Neural cell (in vitro differentiated cells): ENCODE measurements around the gene SH3TC1. TPM values are rescaled to one million over a fixed set of nuclear protein-coding genes. Genes with fewer than 3 reads are reported as not detected.

ENCODE experiments used
- H2AFZ ChIP-seq: fragments of 200-600, 300-800 bp; sonication (generic), shearing (Covaris generic); 2 replicates; pipeline ENCODE4 v1.6.0; 2014; ENCODE audit warnings: low read depth, mild to moderate bottlenecking, antibody characterized with exemption, low read length, moderate library complexity
- H3F3A ChIP-seq: fragments of 200-600 bp; shearing (Covaris generic); 2 replicates; pipeline ENCODE4 v1.6.1; 2016; ENCODE audit warnings: mild to moderate bottlenecking, moderate library complexity, mixed read lengths, antibody characterized with exemption, low read length; ENCODE audit not compliant: insufficient read depth, poor library complexity, severe bottlenecking
- H3K27ac ChIP-seq: fragments of 200-600, 300-800 bp; sonication (generic), shearing (Covaris generic); 2 replicates; pipeline ENCODE4 v1.5.1; 2014; ENCODE audit warnings: mild to moderate bottlenecking, low read length, moderate library complexity
- H3K27me3 ChIP-seq: fragments of 300-800, 200-600 bp; sonication (generic), shearing (Covaris generic); 2 replicates; pipeline ENCODE4 v1.6.0; 2014; ENCODE audit warnings: mild to moderate bottlenecking, low read depth, low read length, moderate library complexity; ENCODE audit not compliant: insufficient read depth
- H3K36me3 ChIP-seq: fragments of 300-800, 200-600 bp; sonication (generic), shearing (Covaris generic); 2 replicates; pipeline ENCODE4 v1.5.1; 2014; ENCODE audit warnings: mild to moderate bottlenecking, antibody characterized with exemption, low read length, moderate library complexity; ENCODE audit not compliant: insufficient read depth
- H3K4me2 ChIP-seq: fragments of 300-800, 200-600 bp; sonication (generic), shearing (Covaris generic); 2 replicates; pipeline ENCODE4 v1.6.0; 2014; ENCODE audit warnings: mild to moderate bottlenecking, low read length
- H3K4me3 ChIP-seq: fragments of 300-800, 200-600 bp; sonication (generic), shearing (Covaris generic); 2 replicates; pipeline ENCODE4 v1.5.1; 2014; ENCODE audit warnings: mild to moderate bottlenecking, low read length, moderate library complexity
- H3K79me2 ChIP-seq: fragments of 200-600 bp; shearing (Covaris generic); replicated peaks from 2 replicates; pipeline ENCODE4 v1.6.0; 2014; ENCODE audit warnings: mild to moderate bottlenecking, low read length, moderate library complexity; ENCODE audit not compliant: insufficient read depth
- H3K9ac ChIP-seq: fragments of 300-800, 200-600 bp; sonication (generic), shearing (Covaris generic); 2 replicates; pipeline ENCODE4 v1.6.1; 2016; ENCODE audit warnings: mild to moderate bottlenecking, low read length, mixed read lengths
- H3K9me2 ChIP-seq: fragments of 200-600 bp; shearing (Covaris generic); 2 replicates; pipeline ENCODE4 v1.6.1; 2016; ENCODE audit warnings: mild to moderate bottlenecking, low read length, mixed read lengths; ENCODE audit not compliant: insufficient read depth
- H3K9me3 ChIP-seq: fragments of 200-600, 300-800 bp; sonication (generic), shearing (Covaris generic); 2 replicates; pipeline ENCODE4 v1.6.1; 2016; ENCODE audit warnings: mild to moderate bottlenecking, mixed run types, low read length, moderate library complexity, mixed read lengths
- H4K20me1 ChIP-seq: fragments of 200-600 bp; shearing (Covaris generic); 2 replicates; pipeline ENCODE4 v1.6.1; 2016; ENCODE audit warnings: mild to moderate bottlenecking, mixed run types; ENCODE audit not compliant: insufficient read depth
- EP300 ChIP-seq: fragments of 450-650 bp; conservative IDR thresholded peaks from 2 replicates; pipeline ENCODE4 v1.6.1; 2014; ENCODE audit warnings: antibody characterized with exemption, mild to moderate bottlenecking, moderate library complexity; ENCODE audit not compliant: poor library complexity, severe bottlenecking
- EZH2 ChIP-seq: fragments of 200-600, 300-800 bp; shearing (Covaris generic), sonication (generic); IDR thresholded peaks from 2 replicates; pipeline ENCODE4 v1.6.1; 2014; ENCODE audit warnings: antibody characterized with exemption, low read length, borderline replicate concordance, mild to moderate bottlenecking; ENCODE audit not compliant: insufficient read depth, poor library complexity, severe bottlenecking
- MXI1 ChIP-seq: fragments of 450-650 bp; conservative IDR thresholded peaks from 2 replicates; pipeline ENCODE4 v1.6.1; 2014; ENCODE audit warnings: antibody characterized with exemption, mild to moderate bottlenecking; ENCODE audit not compliant: poor library complexity, severe bottlenecking
- POLR2AphosphoS5 ChIP-seq: IDR thresholded peaks from 2 replicates; pipeline ENCODE4 v1.6.1; 2012
- RAD21 ChIP-seq: fragments of 450-650 bp; conservative IDR thresholded peaks from 2 replicates; pipeline ENCODE4 v1.6.1; 2014; ENCODE audit warnings: antibody characterized with exemption, mild to moderate bottlenecking, moderate library complexity
- SMC3 ChIP-seq: fragments of 450-650 bp; conservative IDR thresholded peaks from 2 replicates; pipeline ENCODE4 v1.6.1; 2014; ENCODE audit warnings: antibody characterized with exemption, mild to moderate bottlenecking, moderate library complexity; ENCODE audit not compliant: poor library complexity
- TAF1 ChIP-seq: IDR thresholded peaks from 2 replicates; pipeline ENCODE4 v1.6.1; 2012; ENCODE audit warnings: low read depth
- polyA plus RNA-seq: library from polyadenylated mRNA; depleted of rRNA; stranded (reverse); fragments of >200 nt; gene quantifications from 2 replicates; pipeline ENCODE4 v1.2.3, GENCODE V29; 2014
- TF ChIP-seq, protein P1 (sequence below): fragments of 450-650 bp; IDR thresholded peaks from 2 replicates; pipeline ENCODE4 v1.5.1; 2014; ENCODE audit warnings: antibody characterized with exemption, mild to moderate bottlenecking, moderate library complexity; ENCODE audit not compliant: poor library complexity, severe bottlenecking
- TF ChIP-seq, protein P2 (sequence below): IDR thresholded peaks from 2 replicates; pipeline ENCODE4 v1.6.1; 2012; ENCODE audit warnings: borderline replicate concordance

The SH3TC1 gene
- polyA plus RNA-seq, 1 donor from 2014 or later: not detected

DNA sequence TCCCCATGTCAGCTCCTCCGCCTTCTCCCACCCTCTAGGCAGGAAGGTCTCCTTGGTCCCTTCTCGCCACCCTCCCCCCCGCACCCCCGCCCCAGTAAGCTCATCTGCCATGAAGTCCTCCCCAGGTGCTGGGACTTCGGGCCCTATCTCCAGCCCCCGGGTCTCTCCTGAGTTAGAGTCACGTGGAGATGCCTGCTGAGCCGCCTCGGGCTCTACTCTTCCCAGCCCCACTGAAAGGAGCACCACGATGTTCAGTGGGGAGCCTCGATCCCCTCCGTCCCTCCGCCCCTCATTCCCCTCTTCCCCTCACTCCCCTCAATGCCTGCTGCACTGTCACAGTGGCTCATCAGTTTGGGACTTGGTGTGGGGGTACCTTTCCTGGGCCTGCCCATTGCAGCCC, 74.4 kb downstream of the SH3TC1 start:
- H3K4me2 ChIP-seq: no peak overlapping the region
- no peaks in the 10 kb centered on the region for H3K79me2 ChIP-seq
- no peaks in the 10 kb centered on the region for H3K36me3 ChIP-seq
- no peak for TF ChIP-seq POLR2AphosphoS5
- no peak for TF ChIP-seq MXI1
- TF ChIP-seq, protein P1, sequence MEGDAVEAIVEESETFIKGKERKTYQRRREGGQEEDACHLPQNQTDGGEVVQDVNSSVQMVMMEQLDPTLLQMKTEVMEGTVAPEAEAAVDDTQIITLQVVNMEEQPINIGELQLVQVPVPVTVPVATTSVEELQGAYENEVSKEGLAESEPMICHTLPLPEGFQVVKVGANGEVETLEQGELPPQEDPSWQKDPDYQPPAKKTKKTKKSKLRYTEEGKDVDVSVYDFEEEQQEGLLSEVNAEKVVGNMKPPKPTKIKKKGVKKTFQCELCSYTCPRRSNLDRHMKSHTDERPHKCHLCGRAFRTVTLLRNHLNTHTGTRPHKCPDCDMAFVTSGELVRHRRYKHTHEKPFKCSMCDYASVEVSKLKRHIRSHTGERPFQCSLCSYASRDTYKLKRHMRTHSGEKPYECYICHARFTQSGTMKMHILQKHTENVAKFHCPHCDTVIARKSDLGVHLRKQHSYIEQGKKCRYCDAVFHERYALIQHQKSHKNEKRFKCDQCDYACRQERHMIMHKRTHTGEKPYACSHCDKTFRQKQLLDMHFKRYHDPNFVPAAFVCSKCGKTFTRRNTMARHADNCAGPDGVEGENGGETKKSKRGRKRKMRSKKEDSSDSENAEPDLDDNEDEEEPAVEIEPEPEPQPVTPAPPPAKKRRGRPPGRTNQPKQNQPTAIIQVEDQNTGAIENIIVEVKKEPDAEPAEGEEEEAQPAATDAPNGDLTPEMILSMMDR: no peak
- no peak for TF ChIP-seq SMC3
- TF ChIP-seq, protein P2, sequence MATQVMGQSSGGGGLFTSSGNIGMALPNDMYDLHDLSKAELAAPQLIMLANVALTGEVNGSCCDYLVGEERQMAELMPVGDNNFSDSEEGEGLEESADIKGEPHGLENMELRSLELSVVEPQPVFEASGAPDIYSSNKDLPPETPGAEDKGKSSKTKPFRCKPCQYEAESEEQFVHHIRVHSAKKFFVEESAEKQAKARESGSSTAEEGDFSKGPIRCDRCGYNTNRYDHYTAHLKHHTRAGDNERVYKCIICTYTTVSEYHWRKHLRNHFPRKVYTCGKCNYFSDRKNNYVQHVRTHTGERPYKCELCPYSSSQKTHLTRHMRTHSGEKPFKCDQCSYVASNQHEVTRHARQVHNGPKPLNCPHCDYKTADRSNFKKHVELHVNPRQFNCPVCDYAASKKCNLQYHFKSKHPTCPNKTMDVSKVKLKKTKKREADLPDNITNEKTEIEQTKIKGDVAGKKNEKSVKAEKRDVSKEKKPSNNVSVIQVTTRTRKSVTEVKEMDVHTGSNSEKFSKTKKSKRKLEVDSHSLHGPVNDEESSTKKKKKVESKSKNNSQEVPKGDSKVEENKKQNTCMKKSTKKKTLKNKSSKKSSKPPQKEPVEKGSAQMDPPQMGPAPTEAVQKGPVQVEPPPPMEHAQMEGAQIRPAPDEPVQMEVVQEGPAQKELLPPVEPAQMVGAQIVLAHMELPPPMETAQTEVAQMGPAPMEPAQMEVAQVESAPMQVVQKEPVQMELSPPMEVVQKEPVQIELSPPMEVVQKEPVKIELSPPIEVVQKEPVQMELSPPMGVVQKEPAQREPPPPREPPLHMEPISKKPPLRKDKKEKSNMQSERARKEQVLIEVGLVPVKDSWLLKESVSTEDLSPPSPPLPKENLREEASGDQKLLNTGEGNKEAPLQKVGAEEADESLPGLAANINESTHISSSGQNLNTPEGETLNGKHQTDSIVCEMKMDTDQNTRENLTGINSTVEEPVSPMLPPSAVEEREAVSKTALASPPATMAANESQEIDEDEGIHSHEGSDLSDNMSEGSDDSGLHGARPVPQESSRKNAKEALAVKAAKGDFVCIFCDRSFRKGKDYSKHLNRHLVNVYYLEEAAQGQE: no peak
- TF ChIP-seq TAF1: no peak
- H3K4me3 ChIP-seq: no peak overlapping the region
- no peak overlapping the region for H3K9ac ChIP-seq
- H3F3A ChIP-seq: no peaks in the 10 kb centered on the region
- no peak overlapping the region for H3K27ac ChIP-seq
- no peaks in the 10 kb centered on the region for H3K9me2 ChIP-seq
- H2AFZ ChIP-seq: no peak overlapping the region
- H3K27me3 ChIP-seq: peaks cover 31% of the 10 kb centered on the region
- H4K20me1 ChIP-seq: no peaks in the 10 kb centered on the region
- no peaks in the 10 kb centered on the region for H3K9me3 ChIP-seq

DNA sequence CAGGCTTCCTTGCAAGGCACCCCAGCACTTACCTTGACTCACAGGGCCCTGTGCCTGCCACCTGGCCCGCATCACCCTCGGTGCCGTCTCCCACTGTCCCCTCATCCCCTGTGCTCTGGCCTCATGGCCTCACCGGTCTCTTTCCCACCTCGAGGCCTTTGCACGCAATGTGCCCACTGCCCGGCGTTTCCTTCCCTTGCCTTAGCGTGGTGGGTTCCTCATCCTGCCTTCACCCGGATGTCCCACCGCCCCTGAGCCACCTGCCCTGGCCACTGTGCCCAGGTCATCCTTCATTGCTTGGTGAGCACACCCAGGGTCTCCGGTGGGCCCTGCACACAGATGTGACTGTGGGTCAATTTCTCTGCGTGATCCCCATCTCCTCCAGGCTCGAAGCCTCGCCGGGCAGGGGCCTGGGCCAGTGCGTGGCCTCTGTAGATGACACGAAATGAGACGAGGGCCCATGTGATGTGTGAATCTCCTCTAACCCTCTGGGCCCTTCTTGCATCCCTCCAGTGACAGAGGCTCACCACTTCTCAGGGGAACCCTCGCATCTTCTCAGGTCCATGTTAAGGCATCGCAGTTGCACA, 75.1 kb downstream of the SH3TC1 start:
- Histone ChIP-seq H3F3A (no peaks in the 10 kb centered on the region), H3K9me2 (no peaks in the 10 kb centered on the region), H3K4me2 (no peak overlapping the region), H3K79me2 (no peaks in the 10 kb centered on the region), H4K20me1 (no peaks in the 10 kb centered on the region), H3K4me3 (no peak overlapping the region), H3K36me3 (no peaks in the 10 kb centered on the region), H3K9ac (no peak overlapping the region), H3K27me3 (peaks cover 24% of the 10 kb centered on the region), H2AFZ (no peak overlapping the region), H3K9me3 (no peaks in the 10 kb centered on the region), H3K27ac (no peak overlapping the region)
- TF ChIP-seq, protein P2: no peak
- TF ChIP-seq RAD21 (no peak), EP300 (no peak), MXI1 (no peak), POLR2AphosphoS5 (no peak), TAF1 (no peak), EZH2 (no peak), SMC3 (no peak)
- TF ChIP-seq, protein P1: no peak
